ENCODE data around the gene ITPRIPL1. TPM values are rescaled to one million over a fixed set of nuclear protein-coding genes. Genes with fewer than 3 reads are reported as not detected.

ITPRIPL1 gene
- total RNA-seq, 2 experiments from 2014 or later = 8.1 to 13.5 TPM

DNA sequence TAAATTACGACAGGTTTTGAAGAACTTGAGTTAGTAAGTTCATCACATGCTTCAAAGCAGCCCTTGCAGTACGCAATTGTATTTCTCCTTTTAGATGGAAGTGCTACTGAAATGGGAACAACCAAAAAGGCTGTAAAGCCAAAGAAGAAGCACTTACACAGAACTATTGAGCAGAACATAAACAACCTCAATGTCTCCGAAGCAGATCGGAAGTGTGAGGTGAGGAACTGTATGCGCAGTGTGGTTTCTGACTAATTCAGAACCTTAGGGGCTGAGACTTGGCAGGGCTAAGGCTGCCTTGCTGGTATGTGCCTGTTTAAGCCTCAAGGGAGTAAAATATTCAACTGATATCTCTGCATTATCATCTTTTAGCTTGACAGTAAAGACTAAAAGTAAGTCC, 18.9 kb downstream of the ITPRIPL1 start:
- no TSS peak for BruUV-seq (replicated peaks)
- H3K9me2 ChIP-seq (ENCODE audit: insufficient read depth, low read length) = no peaks in the 10 kb centered on the region
- peaks cover 99% of the 10 kb centered on the region for H3K36me3 ChIP-seq (ENCODE audit: insufficient read depth, low read length)
- no peak for DNase-seq (ENCODE audit: low spot score)
- POLR2A ChIA-PET = interaction anchor here (0.6 to 0.9 kb wide), 2 partner anchors 9 to 21 kb away, joined by 3 to 5 read pairs; partner anchors contain the start of gene NCAPH
- no peak overlapping the region for H3K27ac ChIP-seq (ENCODE audit: low read depth, low read length, poor library complexity, severe bottlenecking)
- no peaks in the 10 kb centered on the region for H3K9me3 ChIP-seq (ENCODE audit: low read length)
- no peaks in the 10 kb centered on the region for H4K20me1 ChIP-seq (ENCODE audit: insufficient read depth, low read length)
- peaks cover 33% of the 10 kb centered on the region for H3K79me2 ChIP-seq (ENCODE audit: insufficient read depth, low read depth, low read length)
- no peak overlapping the region for H2AFZ ChIP-seq (ENCODE audit: low read length)
- no peaks in the 10 kb centered on the region for H3K4me1 ChIP-seq (ENCODE audit: insufficient read depth, low read length, poor library complexity, severe bottlenecking)
- H3K4me3 ChIP-seq (ENCODE audit: low read depth, low read length, poor library complexity, severe bottlenecking) = no peak overlapping the region
- no peak overlapping the region for H3K4me2 ChIP-seq (ENCODE audit: low read length)
- TF ChIP-seq, protein P1, sequence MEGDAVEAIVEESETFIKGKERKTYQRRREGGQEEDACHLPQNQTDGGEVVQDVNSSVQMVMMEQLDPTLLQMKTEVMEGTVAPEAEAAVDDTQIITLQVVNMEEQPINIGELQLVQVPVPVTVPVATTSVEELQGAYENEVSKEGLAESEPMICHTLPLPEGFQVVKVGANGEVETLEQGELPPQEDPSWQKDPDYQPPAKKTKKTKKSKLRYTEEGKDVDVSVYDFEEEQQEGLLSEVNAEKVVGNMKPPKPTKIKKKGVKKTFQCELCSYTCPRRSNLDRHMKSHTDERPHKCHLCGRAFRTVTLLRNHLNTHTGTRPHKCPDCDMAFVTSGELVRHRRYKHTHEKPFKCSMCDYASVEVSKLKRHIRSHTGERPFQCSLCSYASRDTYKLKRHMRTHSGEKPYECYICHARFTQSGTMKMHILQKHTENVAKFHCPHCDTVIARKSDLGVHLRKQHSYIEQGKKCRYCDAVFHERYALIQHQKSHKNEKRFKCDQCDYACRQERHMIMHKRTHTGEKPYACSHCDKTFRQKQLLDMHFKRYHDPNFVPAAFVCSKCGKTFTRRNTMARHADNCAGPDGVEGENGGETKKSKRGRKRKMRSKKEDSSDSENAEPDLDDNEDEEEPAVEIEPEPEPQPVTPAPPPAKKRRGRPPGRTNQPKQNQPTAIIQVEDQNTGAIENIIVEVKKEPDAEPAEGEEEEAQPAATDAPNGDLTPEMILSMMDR (conservative IDR thresholded peaks at IDR 0.05; ENCODE audit: low read length) = no peak
- no peak for TF ChIP-seq EZH2phosphoT487 (IDR thresholded peaks at IDR 0.05; ENCODE audit: borderline replicate concordance, low read depth, low read length)
- CTCF ChIA-PET (ENCODE audit: unreplicated experiment) = no interaction called here
- intact Hi-C loops (cut with micrococcal nuclease; ENCODE audit: unreplicated experiment) = loop anchor here (5.0 kb wide), 1 partner anchor 52 kb away; no protein-coding TSS in a partner anchor

DNA sequence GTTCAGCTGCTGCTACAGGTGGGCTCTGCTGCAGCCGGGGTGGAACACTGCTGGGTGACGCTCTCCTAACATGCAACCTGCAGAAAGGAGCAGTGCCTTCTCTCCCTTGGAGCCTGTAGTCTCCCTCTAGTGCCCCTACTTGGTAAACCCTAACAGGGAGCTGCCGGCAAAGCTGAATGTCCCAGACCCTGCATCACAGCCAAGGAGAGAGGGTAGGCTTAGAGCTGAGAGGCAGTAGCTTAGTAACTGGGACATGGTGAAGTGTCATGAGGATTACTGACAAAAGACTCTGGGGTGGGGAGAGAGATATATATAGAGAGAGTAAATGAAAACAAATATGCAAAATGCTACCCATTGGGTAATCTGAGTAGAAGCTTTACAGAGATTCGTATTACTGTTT, 20.3 kb downstream of the ITPRIPL1 start:
- ChIA-PET CTCF (ENCODE audit: unreplicated experiment) (no interaction called here), POLR2A (interaction anchor here (1.2 kb wide), 1 partner anchor 9 kb away, joined by 5 read pairs; the partner anchor contains the start of gene NCAPH)
- BruUV-seq (replicated peaks) = no TSS peak
- Histone ChIP-seq H4K20me1 (ENCODE audit: insufficient read depth, low read length) (no peaks in the 10 kb centered on the region), H3K27ac (ENCODE audit: low read depth, low read length, poor library complexity, severe bottlenecking) (no peak overlapping the region), H3K79me2 (ENCODE audit: insufficient read depth, low read depth, low read length) (peaks cover 19% of the 10 kb centered on the region), H3K9me2 (ENCODE audit: insufficient read depth, low read length) (no peaks in the 10 kb centered on the region), H3K9me3 (ENCODE audit: low read length) (no peaks in the 10 kb centered on the region), H3K4me2 (ENCODE audit: low read length) (no peak overlapping the region), H3K36me3 (ENCODE audit: insufficient read depth, low read length) (peaks cover 99% of the 10 kb centered on the region), H3K4me1 (ENCODE audit: insufficient read depth, low read length, poor library complexity, severe bottlenecking) (no peaks in the 10 kb centered on the region), H3K4me3 (ENCODE audit: low read depth, low read length, poor library complexity, severe bottlenecking) (no peak overlapping the region), H2AFZ (ENCODE audit: low read length) (no peak overlapping the region)
- TF ChIP-seq, protein P1 (conservative IDR thresholded peaks at IDR 0.05; ENCODE audit: low read length) = 0 out of 2 replicates have a peak, but pooled peaks have one; percentile 26
- TF ChIP-seq EZH2phosphoT487 (IDR thresholded peaks at IDR 0.05; ENCODE audit: borderline replicate concordance, low read depth, low read length) = no peak
- intact Hi-C loops (cut with micrococcal nuclease; ENCODE audit: unreplicated experiment) = no loop called here
- DNase-seq (ENCODE audit: low spot score) = no peak

DNA sequence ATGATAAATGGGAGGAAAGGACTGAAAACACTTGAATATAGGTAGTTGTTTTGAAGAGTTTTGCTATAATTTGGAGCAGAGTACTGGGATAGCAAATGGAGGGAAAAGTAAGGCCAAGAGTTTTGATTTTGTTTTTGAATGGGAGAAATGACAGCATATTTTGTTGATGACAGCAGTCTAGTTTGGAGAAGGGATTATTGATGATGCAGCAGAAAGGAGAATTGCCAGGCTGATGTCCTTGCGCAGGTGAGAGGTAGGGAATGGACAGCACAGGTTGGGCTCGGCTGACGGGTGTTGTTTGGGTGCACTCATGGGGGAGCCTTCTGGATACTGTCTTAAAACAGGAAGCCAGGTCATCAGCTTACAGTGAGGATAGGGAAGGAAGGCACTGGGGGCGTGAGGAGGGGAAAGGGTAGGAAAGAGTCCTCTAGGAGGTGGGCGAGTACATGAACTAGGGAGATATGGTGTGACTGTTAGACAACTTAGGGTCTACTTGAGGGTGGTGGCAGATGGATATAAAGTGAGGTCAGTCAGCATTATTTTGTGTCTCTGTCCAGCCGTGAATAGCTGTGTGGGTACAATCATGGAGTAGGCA, 20.8 kb downstream of the ITPRIPL1 start:
- TF ChIP-seq, protein P1 (conservative IDR thresholded peaks at IDR 0.05; ENCODE audit: low read length) = no peak
- TF ChIP-seq EZH2phosphoT487 (IDR thresholded peaks at IDR 0.05; ENCODE audit: borderline replicate concordance, low read depth, low read length) = no peak
- H3K4me3 ChIP-seq (ENCODE audit: low read depth, low read length, poor library complexity, severe bottlenecking) = no peak overlapping the region
- H3K9me2 ChIP-seq (ENCODE audit: insufficient read depth, low read length) = no peaks in the 10 kb centered on the region
- H3K27ac ChIP-seq (ENCODE audit: low read depth, low read length, poor library complexity, severe bottlenecking) = no peak overlapping the region
- H3K9me3 ChIP-seq (ENCODE audit: low read length) = no peaks in the 10 kb centered on the region
- H3K79me2 ChIP-seq (ENCODE audit: insufficient read depth, low read depth, low read length) = peaks cover 14% of the 10 kb centered on the region
- no peaks in the 10 kb centered on the region for H4K20me1 ChIP-seq (ENCODE audit: insufficient read depth, low read length)
- H3K4me1 ChIP-seq (ENCODE audit: insufficient read depth, low read length, poor library complexity, severe bottlenecking) = no peaks in the 10 kb centered on the region
- POLR2A ChIA-PET = interaction anchor here (1.0 to 1.2 kb wide), 2 partner anchors 10 to 52 kb away, joined by 5 to 6 read pairs; partner anchors contain the start of gene NCAPH
- intact Hi-C loops (cut with micrococcal nuclease; ENCODE audit: unreplicated experiment) = no loop called here
- H2AFZ ChIP-seq (ENCODE audit: low read length) = no peak overlapping the region
- no peak overlapping the region for H3K4me2 ChIP-seq (ENCODE audit: low read length)
- H3K36me3 ChIP-seq (ENCODE audit: insufficient read depth, low read length) = peaks cover 99% of the 10 kb centered on the region
- BruUV-seq (replicated peaks) = no TSS peak
- CTCF ChIA-PET (ENCODE audit: unreplicated experiment) = no interaction called here
- DNase-seq (ENCODE audit: low spot score) = no peak
